Measurements from ENCODE around the gene PLCH1. TPM values are rescaled to one million over a fixed set of nuclear protein-coding genes. Genes with fewer than 3 reads are reported as not detected.

The PLCH1 gene
- total and polyA plus RNA-seq, 10 of the 15 experiments (the other 5 are each of a cell fraction or from before 2014, with no cell fraction given), result 0.03 to 0.22 (median 0.04) TPM; not detected in 5

DNA sequence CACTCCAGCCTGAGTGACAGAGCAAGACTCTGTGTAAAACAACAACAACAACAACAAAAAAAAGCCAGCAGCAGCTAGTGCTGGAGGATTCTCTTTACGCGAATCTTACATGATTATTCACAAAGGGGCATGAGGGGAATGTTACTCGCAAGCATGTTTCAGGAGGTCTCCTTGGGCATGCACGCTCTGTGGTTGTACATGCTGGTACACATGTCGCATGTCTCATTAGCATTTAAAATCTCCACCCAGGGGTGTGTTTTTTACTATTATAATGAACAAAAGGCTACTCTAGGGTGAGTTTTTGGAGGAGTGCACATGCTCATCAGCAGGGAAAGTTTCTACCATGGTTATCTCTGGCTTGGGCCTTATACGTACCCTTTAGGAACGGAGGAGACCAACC, 12.7 kb upstream of the PLCH1 start (continued):
- no peak for TF ChIP-seq DPF2 (IDR thresholded peaks at IDR 0.05)
- no peak for TF ChIP-seq HDAC2 (IDR thresholded peaks at IDR 0.05)
- TF ChIP-seq STAT1 (conservative IDR thresholded peaks at IDR 0.05), result no peak

- 60% methylated on average over 11 of the region's 11 CpGs for WGBS (ENCODE audit: insufficient coverage, insufficient replicate concordance, low lambda C conversion rate, missing lambda C conversion rate)
- SMC1A ChIA-PET (ENCODE audit: uncharacterized antibody, unreplicated experiment), result no interaction called here
- CTCF ChIA-PET, result interaction anchor here (1.3 to 4.0 kb wide), 3 partner anchors 41 to 53 kb away, joined by 3 to 19 read pairs (median 15); partner anchors contain the start of gene C3orf33
- TF ChIP-seq RAD21 (IDR thresholded peaks at IDR 0.05; ENCODE audit: insufficient read depth, low read depth, low read length), result peak; percentile 59; the same call in 1 of the 2 replicates
- TF ChIP-seq SMC3 (IDR thresholded peaks at IDR 0.05; ENCODE audit: borderline replicate concordance, low read length), result peak; percentile 38; the same call in 1 of the 2 replicates
- TF ChIP-seq, protein P1, sequence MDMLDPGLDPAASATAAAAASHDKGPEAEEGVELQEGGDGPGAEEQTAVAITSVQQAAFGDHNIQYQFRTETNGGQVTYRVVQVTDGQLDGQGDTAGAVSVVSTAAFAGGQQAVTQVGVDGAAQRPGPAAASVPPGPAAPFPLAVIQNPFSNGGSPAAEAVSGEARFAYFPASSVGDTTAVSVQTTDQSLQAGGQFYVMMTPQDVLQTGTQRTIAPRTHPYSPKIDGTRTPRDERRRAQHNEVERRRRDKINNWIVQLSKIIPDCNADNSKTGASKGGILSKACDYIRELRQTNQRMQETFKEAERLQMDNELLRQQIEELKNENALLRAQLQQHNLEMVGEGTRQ (IDR thresholded peaks at IDR 0.05; ENCODE audit: borderline replicate concordance, low read depth, low read length), result no peak
- no peak for TF ChIP-seq ATF7 (IDR thresholded peaks at IDR 0.05; ENCODE audit: low read depth)
- TF ChIP-seq, protein P2, sequence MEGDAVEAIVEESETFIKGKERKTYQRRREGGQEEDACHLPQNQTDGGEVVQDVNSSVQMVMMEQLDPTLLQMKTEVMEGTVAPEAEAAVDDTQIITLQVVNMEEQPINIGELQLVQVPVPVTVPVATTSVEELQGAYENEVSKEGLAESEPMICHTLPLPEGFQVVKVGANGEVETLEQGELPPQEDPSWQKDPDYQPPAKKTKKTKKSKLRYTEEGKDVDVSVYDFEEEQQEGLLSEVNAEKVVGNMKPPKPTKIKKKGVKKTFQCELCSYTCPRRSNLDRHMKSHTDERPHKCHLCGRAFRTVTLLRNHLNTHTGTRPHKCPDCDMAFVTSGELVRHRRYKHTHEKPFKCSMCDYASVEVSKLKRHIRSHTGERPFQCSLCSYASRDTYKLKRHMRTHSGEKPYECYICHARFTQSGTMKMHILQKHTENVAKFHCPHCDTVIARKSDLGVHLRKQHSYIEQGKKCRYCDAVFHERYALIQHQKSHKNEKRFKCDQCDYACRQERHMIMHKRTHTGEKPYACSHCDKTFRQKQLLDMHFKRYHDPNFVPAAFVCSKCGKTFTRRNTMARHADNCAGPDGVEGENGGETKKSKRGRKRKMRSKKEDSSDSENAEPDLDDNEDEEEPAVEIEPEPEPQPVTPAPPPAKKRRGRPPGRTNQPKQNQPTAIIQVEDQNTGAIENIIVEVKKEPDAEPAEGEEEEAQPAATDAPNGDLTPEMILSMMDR (IDR thresholded peaks at IDR 0.05 in 2 of 3, conservative IDR thresholded peaks at IDR 0.05 in 1 of 3; ENCODE audit: control insufficient read depth in 2 of 3, extremely low read depth in 1 of 3, insufficient read depth in 1 of 3, low read depth in 3 of 3, low read length in 3 of 3), result peak; percentile 36 to 51 (median 42); a peak in 3 of 6 replicates
- peak; percentile 81 for ATAC-seq
- Histone ChIP-seq H3K4me2 (ENCODE audit: control insufficient read depth, insufficient read depth) (no peak overlapping the region), H3K9me3 (replicated peaks; ENCODE audit: control insufficient read depth, insufficient read depth, low read length) (no peaks in the 10 kb centered on the region), H3K27ac (ENCODE audit: control insufficient read depth, insufficient read depth) (no peak overlapping the region), H3K27me3 (replicated peaks in 1 of 2; ENCODE audit: control insufficient read depth in 2 of 2, insufficient read depth in 2 of 2, low read length in 1 of 2) (no peaks in the 10 kb centered on the region), H3K4me3 (no peak overlapping the region), H2AFZ (ENCODE audit: control insufficient read depth, low read depth, low read length) (no peak overlapping the region), H4K20me1 (ENCODE audit: control insufficient read depth, insufficient read depth) (no peaks in the 10 kb centered on the region), H3K79me2 (ENCODE audit: control insufficient read depth, insufficient read depth, low read length) (no peaks in the 10 kb centered on the region), H3K4me1 (ENCODE audit: control insufficient read depth, insufficient read depth, low read length) (no peaks in the 10 kb centered on the region), H3K36me3 (ENCODE audit: control insufficient read depth in 2 of 2, insufficient read depth in 2 of 2, low read length in 1 of 2) (no peaks in the 10 kb centered on the region), H3K9ac (ENCODE audit: control insufficient read depth, insufficient read depth, low read length) (no peak overlapping the region)
- POLR2A ChIA-PET, result no interaction called here
- DNase-seq (ENCODE audit: low read depth, low spot score), result no peak
- in situ Hi-C loops (cut with MboI), result no loop called here
- BruUV-seq (replicated peaks), result no TSS peak
- intact Hi-C loops (cut with micrococcal nuclease; ENCODE audit: unreplicated experiment), result loop anchor here (5.0 kb wide), 2 partner anchors 99 to 119 kb away; partner anchors contain the start of genes GMPS and SLC33A1
- FAIRE-seq, result no peak
- RAD21 ChIA-PET (ENCODE audit: unreplicated experiment), result no interaction called here
These were observed 8.3 kb upstream of the PLCH1 start for GRCh38 chr3:155753038-155753639.
